SHP77 (cell line): ENCODE data around the gene C2orf42.
A peak's percentile ranks its signal among the peaks of the same experiment; 100 is the strongest.
"Not testable (repeated sequence)": the region's sequence is repeated elsewhere in the genome, so short reads cannot be mapped to it uniquely, and the experiment has no call there.

Experiments used
- DNase-seq, 2 experiments: peaks; one replicate each; lab custom pipeline; 2025; lab: John Stamatoyannopoulos, UW

C2orf42 gene

DNA sequence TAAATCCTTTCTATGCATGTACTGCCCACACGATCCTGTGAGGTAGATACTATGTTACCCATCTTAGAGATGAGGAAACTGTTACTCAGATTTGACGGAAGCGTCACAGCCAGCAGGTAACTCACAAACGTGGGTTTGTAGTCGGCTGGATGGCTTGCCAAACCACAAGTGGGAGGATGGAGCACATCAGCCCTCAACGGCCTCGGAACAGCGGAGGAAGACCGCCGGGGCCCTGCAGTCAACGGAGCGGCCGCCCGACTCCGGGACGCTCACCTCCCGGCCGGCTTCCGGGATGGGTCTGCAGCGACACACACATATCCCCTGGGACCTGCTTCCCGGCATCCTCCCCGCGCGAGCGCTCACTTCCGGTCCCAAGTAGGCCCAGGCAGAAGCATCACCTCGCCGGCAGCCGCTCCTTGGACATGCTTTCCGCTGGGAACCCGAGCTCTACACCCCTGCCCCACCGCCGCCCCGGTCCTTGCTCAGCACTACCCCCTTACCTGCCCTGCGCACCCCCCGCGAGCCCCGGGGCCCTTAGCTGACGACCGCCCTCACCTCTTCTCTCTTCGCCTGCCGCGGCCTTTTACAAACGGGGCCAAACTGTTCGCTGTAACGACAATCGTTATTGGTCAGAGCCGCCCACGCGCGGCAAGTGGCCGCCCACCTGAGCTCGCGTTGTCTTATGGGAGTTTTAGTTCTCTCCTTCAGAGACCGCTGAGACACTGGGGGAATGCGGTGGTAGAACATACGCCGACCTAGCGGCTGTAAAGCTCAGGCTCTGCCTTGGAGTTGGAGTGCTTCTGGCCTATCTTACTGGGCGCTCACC is at the start of gene C2orf42:
Gene C2orf42, minus strand, starts transcription at position 602 of the 826 bp plus-strand sequence. CDS start 9,034 bp downstream, outside the sequence.
- DNase-seq: peak; percentile 94 to 96

DNA sequence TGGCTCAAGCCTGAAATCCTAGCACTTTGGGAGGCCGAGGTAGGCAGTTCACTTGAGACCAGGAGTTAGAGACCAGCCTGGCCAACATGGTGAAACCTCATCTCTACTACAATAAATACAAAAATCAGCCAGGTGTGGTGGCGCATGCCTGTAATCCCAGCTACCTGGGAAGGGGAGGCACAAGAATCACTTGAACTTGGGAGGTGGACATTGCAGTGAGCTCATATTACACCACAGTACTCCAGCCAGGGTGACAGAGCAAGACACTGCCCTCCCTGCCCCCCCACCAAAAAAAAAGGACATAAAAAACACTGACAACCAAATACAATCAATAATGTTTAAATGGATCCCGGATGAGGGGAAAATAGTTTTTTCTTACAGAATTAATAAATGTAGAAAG is 49.8 kb upstream of the C2orf42 start:
- no peak for DNase-seq

DNA sequence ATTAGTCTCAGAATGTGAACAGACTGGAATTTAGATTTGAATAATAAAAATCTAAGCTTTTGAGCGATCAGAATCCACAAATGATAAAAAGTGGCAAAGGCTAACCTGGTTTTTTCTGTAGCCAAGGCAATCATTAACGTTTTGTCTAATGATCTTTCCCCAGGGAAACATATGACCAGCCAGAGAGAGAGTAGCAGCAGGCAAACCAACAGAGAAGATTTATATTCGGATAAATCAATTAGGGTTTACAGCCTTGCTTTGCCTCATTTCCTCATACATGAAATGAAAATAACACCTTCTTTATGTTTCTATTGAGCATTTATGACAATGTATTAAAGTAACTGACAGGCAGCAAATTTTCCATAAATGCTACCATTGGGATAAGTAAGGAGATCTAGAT is 43.1 kb upstream of the C2orf42 start:
- DNase-seq: no peak

DNA sequence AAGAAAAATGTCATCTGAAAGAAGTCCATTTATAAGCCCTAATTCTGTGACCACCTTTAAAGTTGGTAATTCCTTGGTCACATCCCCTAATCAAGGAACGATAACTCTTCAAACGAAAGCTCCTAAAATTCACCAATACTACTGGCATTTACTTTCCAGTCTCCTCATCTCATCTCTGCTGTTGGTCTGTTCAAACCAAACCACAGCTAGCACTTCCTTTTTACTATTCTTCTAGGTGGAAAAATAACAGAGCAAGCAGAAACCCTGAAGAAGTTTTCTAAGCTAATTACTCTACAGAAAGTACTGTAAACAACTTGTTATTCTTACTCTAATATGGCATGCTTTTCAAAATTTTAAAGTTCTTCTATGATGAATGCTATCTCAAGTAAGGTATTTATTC is 36.0 kb upstream of the C2orf42 start:
- no peak for DNase-seq

DNA sequence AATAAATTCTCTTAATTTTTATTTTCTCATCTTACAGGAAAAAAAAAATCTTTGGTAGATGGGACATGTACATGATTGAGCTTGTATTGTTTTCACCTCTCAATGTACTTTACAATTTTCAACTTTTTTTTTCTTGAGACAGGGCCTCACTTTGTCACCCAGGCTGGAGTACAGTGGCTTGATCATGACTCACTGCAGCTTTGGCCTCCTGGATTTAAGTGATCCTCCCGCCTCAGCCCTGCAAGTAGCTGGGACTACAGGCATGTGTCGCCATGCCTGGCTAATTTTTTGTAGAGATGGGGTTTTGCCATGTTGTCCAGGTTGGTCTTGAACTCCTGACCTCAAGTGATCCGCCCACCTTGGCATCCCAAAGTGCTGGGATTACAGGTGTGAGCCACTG is 32.5 kb upstream of the C2orf42 start:
- not testable (repeated sequence) for DNase-seq

DNA sequence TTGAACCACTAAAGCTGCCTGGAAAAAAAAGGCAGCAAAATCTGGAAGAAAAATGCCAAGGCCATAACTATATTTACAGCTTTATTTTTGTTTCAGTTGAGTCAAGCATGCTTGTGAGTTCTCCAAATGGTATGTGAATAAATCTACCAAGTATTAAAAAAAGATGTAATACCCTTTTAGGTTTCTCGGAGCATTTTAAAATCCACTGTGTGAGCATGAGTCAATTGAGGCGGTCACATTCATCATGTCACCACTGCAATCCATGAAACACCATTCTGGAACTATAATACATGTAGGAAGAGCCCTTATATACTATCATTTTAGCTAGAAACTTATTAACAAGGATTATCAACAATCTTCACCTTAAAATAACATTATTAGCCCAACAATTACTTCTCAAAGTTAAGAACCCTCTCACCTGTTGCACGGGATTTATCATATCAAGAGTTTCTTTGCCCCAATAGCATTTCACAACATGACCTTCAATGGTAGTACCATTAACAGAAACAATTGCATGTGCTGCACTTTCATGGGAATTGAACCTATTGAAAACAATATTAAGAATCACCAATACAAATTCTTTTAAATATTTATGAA is 24.2 kb upstream of the C2orf42 start:
- DNase-seq: no peak

DNA sequence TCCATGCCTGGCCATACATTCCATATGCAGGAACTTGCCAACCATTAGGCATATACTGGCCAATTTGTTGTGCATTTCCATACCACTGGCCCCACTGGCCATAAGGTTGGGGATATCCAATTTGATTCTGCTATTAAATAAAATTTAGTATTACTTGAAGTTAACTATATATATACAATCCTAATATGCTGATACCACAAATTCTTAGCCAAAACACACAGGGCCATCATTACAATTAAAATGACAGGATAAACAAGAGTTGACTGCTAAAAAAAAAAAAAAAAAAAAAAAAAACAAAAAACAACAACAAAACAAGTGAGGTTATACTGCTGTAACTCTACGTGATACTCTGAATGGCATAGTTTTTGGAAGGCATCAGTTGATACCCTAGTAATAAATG is 23.5 kb upstream of the C2orf42 start:
- no peak for DNase-seq

DNA sequence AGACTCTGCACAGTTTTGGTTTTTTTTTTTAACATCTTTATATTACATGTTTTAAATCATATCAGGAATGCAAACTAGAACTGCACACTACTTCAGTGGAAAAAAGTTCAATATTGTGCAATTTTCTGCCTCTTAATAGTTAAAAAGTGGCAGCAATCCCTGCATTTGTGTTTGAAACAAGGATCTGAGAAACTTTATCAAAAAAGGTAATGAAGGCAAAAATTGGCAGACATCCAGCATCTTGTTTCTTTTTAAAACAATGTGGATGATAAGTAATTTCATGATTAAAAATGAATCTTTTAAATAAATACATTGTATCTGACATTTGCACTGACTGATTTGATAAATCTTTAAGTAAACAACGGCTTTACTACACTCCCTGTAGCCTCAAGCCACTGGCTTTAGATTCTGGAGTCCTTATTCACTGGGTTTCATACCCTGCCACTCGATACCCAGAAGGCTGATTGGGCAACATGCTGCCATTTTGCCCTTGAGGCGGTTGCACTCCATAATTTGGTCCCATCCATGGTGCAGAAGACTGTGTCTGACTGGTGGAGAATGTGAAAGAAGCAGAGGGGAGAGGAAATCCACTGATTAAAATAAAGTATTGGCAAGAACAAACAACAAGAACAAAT is 21.6 kb upstream of the C2orf42 start:
- no peak for DNase-seq

DNA sequence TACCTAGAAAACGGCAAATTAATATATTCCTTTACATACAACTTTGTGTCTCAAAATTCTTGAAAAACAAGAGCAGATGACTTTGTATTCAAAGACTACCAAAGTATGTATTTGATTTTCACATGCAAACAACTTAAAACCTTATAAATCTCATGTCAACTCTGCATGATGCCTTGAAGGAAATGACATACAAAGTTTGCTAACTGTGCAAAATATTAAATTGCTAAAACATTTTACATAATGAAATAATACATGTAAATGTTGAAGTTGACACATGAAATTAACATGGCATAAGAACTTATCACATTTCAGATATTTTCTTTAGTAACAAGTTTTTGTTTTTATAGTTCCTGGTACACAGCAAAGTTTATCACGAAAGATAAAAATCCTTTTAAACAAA is 20.8 kb upstream of the C2orf42 start:
- DNase-seq: no peak

DNA sequence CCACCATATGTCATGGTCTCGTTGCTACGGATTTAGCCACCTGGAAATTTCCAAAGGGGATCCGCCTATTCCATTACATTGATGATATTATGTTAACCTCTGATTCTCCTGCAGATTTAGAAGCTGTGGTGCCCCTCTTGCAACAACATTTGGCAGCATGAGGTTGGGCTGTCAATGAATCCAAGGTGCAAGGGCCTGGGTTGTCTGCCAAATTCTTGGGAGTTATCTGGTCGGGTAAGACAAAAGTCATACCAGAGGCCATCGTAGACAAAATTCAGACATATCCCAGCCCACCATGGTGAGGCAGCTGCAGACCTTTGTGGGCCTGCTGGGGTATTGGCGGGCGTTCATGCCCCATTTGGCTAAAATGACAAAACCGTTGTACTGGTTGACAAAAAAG is 13.6 kb upstream of the C2orf42 start:
- no peak for DNase-seq

DNA sequence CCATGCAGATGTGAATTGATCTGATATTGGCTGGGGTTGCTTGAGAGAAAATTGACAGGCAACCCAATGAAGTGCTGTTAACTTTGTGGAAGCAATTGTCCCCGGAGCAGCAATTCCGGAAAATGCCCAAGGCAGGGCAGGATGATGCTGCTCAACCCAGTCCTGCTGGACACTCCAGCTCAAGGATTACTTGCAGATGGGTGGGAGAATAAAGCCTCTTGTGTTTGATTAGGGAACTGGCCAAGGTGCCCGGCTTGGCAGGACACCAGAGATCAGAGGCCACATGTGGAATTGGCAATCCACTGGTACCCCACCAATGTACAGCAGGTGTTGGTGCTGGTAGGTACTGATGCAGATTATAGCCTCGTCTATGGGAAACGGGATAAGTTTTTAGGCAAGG is 12.3 kb upstream of the C2orf42 start:
- no peak for DNase-seq

DNA sequence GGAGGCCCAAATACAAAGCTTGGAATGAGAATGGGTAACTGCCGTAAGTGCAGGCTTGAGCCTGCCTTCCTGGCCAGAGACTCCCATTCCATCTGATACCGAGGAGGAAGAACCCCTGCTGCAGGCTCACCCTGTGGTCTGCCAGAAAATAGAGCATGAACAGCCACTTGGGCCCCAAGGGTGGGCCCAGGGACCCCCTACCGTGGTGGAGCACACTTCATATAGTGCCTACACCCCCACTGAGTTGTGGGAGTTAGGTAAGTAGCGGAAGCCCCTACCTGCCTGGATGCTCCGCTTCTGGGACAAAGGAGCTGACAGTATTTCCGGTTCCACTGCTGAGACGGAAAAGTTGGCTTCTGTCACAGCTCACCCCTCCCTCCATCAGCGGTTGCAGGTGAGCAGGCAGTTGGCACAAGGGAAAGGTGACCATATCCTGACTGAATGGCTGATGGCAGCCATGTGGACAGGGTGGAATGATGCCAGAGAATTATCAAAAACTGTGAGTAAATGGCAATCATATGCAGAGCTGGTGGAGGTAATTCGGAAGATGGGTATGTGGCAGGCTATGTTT is 11.5 kb upstream of the C2orf42 start:
- DNase-seq: no peak

DNA sequence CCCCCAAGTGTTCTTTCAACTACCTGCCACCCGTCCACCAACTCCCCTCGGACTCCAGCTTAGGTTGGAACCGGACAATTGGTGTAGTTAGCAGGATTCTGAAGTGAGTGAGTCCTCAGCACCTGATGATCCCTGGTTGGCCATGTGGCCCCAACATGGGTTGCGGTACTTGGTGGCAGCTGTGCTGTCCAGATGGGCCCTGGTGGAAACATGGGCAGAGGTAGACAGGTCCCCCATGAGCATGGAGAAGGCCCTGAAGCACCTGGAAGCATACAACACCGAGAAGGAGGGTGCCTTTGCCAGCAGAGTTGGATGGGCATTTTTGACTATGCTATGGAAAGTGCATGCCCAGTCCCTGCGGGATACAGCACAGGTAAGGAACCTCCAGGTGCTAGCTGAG is 11.0 kb upstream of the C2orf42 start:
- DNase-seq: no peak

DNA sequence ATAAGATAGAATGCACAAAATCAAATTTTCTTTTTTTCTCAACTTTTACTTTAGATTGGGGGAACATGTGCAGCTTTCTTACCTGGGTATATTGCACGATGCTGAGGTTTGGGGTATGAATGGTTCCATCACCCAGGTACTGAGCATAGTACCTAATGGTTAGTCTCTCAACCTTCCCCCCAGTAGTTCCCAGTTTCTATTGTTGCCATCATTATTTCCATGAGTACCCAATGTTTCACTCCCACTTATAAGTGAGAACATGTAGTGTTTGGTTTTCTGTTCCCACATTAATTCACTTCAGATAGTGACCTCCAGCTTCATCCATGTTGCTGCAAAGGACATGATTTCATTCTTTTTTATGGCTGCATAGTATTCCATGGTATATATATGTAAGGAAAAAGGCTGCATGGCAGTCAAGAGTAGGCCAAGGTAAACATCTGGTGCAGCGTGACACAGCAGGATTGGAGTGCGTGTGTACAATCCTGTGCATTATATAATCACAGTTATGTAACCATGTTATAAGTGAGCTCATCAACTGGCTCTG is 10.5 kb upstream of the C2orf42 start:
- no peak for DNase-seq

DNA sequence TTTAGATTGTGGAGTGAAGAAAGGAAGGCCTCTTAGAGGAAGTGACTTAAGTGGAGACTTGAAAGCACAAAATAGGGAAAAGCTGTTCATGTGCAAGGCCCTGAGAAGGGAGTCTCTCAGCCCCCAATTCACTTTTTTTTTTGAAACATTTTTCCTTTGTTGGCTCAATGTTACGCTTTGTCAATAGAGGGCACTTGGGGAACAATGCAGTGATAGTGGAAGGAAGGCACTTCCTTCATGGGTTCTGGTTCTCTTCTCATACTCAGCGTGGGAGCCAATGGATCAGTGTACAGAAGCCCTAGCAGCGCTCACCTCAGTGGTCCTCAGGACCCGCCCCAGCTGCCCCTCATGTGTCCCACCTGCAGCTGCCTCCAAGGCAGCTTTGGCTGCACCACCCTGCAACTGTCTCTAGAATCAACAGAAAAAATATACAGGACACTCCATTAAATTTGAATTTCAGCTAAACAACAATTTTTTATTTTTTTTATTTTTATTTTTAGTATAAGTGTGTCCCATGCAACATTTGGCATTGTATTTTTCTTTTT is 8.6 kb upstream of the C2orf42 start:
- no peak for DNase-seq

DNA sequence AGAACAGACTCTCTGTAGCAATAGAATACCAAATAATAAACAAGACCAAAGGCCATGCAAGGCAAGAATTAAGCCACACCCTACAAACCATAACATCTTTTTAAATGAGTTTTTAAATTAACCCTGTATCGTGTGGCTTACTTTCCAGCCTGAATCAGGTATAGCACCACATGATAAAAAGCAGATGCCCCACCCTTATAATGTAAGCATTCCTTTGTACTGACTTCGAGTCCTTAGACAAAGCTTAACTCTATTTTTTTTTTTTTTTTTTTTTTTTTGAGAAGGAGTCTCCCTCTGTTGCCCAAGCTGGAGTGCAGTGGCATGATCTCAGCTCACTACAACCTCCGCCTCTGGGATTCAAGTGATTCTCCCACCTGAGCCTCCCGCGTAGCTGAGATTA is 1.7 kb upstream of the C2orf42 start:
- DNase-seq: no peak

DNA sequence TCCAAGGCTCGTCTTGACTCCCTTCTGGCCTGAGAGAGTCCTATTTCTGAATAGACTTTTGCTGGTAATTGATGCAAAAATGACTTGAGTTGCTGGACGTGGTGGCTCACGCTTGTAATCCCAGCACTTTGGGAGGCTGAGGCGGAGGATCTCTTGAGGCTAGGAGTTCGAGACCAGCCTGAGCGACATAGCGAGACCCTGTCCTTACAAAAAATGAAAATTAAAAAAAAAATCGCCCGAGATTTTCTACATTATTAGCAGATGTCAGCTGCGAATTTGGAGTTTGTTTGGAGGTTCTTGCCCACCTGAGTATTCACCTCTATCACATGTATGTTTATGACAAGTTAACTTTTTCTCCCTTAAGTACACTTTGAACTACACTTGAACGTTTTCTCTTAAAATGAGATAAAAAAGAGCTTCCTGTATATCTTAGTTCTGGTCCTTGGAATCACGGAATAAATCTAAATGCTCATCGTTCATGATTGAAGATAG is 471 bp upstream of the C2orf42 start:
- no peak for DNase-seq

DNA sequence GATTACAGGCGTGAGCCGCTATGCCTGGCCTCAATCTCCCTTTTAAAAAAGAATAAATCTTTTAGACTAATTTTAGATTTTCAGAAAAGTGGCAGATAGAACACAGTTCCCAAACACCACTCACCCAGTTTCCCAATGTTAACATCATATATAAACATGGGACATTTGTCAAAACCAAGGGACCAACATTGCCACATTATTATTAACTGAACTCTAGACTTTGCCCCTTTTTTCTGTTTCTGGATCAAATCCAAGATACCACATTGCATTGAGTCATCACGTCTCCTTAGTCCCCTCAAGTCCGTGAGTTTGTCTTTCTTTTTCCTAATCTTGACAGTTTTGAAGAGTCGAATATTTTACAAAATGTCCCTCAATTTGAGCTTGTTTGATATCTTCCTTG is 2.4 kb downstream of the C2orf42 start:
- no peak for DNase-seq

DNA sequence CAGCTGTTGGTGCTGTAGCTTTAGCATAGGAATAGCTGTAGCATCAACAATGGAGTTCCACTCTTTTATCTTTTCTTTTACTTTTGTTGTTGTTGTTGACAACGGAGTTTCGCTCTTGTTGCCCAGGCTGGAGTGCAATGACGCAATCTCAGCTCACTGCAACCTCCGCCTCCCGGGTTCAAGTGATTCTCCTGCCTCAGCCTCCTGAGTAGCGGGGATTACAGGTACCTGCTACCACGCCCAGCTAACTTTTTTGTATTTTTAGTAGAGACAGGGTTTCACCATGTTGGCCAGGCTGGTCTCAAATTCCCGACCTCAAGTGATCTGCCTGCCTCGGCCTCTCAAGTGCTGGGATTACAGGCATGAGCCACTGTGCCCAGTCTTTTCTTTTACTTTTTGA is 3.6 kb downstream of the C2orf42 start:
- DNase-seq: not testable (repeated sequence)

DNA sequence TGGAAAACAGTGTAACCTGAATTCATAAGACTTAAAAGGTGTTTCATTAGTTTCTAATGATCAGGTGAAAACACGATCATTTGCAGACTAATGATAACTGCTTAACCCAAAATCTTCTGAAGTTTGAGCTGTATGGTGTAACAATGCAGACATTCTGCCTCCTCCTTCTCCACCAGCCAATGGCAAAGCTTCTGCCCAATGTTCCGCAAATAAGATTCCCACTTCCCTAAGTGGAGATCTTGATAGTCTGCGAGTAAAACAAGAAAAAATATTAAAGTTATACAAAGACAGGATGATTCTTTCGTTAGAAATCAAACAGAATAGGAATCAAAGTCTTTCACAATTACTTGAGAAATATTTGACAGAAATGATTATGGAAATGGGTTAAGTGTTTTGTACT is 8.1 kb downstream of the C2orf42 start:
- DNase-seq: no peak

DNA sequence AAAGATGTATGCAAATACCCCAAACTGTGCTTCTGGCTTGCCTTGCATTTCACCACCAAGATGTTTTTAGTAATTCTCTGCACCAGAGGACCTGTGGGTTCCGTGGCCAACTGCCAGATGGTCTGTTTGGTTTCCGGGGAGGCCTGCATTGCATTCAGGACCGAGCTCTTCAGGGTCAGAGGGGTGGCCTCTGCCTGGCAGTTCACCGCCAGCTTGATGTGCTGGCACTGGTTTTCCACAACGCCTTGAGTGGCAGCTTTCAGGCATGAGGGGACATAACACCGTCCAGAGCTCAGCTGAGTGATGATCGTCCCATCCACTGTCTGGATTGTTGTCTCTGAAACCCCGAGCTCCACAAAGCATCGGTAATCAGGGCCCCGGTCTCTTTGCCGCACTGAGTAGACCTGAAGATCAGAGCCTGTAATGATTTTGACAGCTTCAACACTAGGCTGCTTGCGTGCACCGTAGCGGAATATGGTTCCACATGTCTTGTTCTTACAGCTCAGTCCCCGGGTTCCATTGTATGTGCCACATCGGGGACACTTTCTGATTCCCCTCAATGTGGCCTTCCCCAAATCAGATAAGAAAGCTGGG is 9.4 kb downstream of the C2orf42 start:
- no peak for DNase-seq

DNA sequence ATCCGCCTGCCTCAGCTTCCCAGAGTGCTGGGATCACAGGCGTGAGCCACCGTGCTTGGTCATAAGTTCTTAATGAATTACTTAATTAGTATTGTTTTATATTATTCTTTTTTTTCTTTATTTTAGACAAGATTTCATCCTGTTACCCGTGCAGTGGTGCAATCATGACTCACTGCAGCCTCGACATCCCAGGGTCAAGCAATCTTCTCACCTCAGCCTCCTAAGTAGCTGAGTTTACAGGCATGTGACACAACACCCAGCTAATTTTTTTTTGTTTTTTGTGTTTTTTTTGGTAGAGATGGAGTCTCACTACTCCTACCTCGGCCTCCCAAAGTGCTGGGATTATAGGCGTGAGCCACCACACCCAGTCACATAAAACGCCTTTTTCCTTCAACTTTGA is 17.3 kb downstream of the C2orf42 start:
- no peak for DNase-seq
